WI38 (cell line): ENCODE results near the gene IPO7.
A peak's percentile ranks its signal among the peaks of the same experiment; 100 is the strongest.

ENCODE experiments used
- H3K4me3 ChIP-seq: 2 replicates; pipeline ENCODE4 v1.5.1; 2011; ENCODE audit warnings: low read depth, mild to moderate bottlenecking, control low read depth, low read length
- CTCF ChIP-seq: IDR thresholded peaks from 2 replicates; pipeline ENCODE4 v1.5.1; 2012; ENCODE audit warnings: low read depth, mild to moderate bottlenecking, control low read depth, low read length

IPO7 gene

GRCh38 chr11:9473408-9473807 is 89.0 kb downstream of the IPO7 start:
- H3K4me3 ChIP-seq: no peak overlapping the region
- no peak for TF ChIP-seq CTCF

GRCh38 chr11:9479899-9480298 is 95.4 kb downstream of the IPO7 start:
- TF ChIP-seq CTCF: no peak
- H3K4me3 ChIP-seq: no peak overlapping the region

- peak overlapping the region; percentile 30 for H3K4me3 ChIP-seq
- no peak for TF ChIP-seq CTCF
These were observed 104.8 kb downstream of the IPO7 start for GRCh38 chr11:9489080-9489765.

- TF ChIP-seq CTCF: no peak
- H3K4me3 ChIP-seq: no peak overlapping the region
These were observed 105.9 kb downstream of the IPO7 start for GRCh38 chr11:9490376-9490775.

GRCh38 chr11:9493492-9493891 is 109.0 kb downstream of the IPO7 start:
- no peak overlapping the region for H3K4me3 ChIP-seq
- TF ChIP-seq CTCF: no peak

- no peak overlapping the region for H3K4me3 ChIP-seq
- no peak for TF ChIP-seq CTCF
These were observed 109.9 kb downstream of the IPO7 start for GRCh38 chr11:9494316-9494715.

- TF ChIP-seq CTCF: no peak
- H3K4me3 ChIP-seq: no peak overlapping the region
These were observed 111.5 kb downstream of the IPO7 start for GRCh38 chr11:9495803-9496514.
